ENCODE measurements around the gene SLC2A1.

- no peak for TF ChIP-seq POLR2AphosphoS5 (IDR thresholded peaks at IDR 0.05; ENCODE audit: borderline replicate concordance, low read depth, low read length)
- no peak for TF ChIP-seq EZH2 (IDR thresholded peaks at IDR 0.05)
Observed at GRCh38 chr1:42943166-42943565, 15.5 kb downstream of the SLC2A1 start.
